Fibroblast of lung (primary cell): ENCODE measurements around the gene UBA1.

ENCODE experiments used
- CTCF ChIP-seq, 2 donors: IDR thresholded peaks in 1 of 2; conservative IDR thresholded peaks in 1 of 2; 1 replicate in 1 of 2; 2 replicates in 1 of 2; pipeline ENCODE4 v1.5.1; 2011 to 2012; ENCODE audit warnings: low read length in 2 of 2, control low read depth in 1 of 2, inconsistent platforms in 1 of 2, low read depth in 1 of 2, mild to moderate bottlenecking in 1 of 2
- EZH2 ChIP-seq: IDR thresholded peaks from 2 replicates; pipeline ENCODE4 v1.5.1; 2012; ENCODE audit warnings: low read length, control low read depth, mild to moderate bottlenecking; ENCODE audit errors: missing control alignments

GRCh38 chrX:47202877-47203276 is 9.2 kb downstream of the UBA1 start:
- TF ChIP-seq CTCF (conservative IDR thresholded peaks at IDR 0.05 in 1 of 2, IDR thresholded peaks at IDR 0.05 in 1 of 2; ENCODE audit: low read depth in 1 of 2, low read length in 2 of 2) (no peak), EZH2 (no peak)
